Choroid plexus epithelial cell (primary cell): ENCODE measurements around the gene PHLPP1.

Experiments
- DNase-seq: peaks from one replicate; pipeline ENCODE4 v3.0.0-alpha.2; 2010; ENCODE audit warnings: low read depth
- H3K4me3 ChIP-seq: 2 replicates; pipeline ENCODE4 v1.5.1; 2011; ENCODE audit warnings: low read depth, mild to moderate bottlenecking, control low read depth, low read length, moderate library complexity
- CTCF ChIP-seq: conservative IDR thresholded peaks from 2 replicates; pipeline ENCODE4 v1.5.1; 2011; ENCODE audit warnings: low read depth, mild to moderate bottlenecking, control low read depth, inconsistent platforms, low read length, moderate library complexity

Gene PHLPP1

GRCh38 chr18:62867534-62867933 lies 152.2 kb downstream of the PHLPP1 start:
- no peak for TF ChIP-seq CTCF
- no peak overlapping the region for H3K4me3 ChIP-seq
- peak; percentile 44 for DNase-seq

- DNase-seq, result no peak
- TF ChIP-seq CTCF, result no peak
Observed at GRCh38 chr18:62868645-62869044, 153.3 kb downstream of the PHLPP1 start.

GRCh38 chr18:62870643-62871042 lies 155.3 kb downstream of the PHLPP1 start:
- no peak for TF ChIP-seq CTCF
- H3K4me3 ChIP-seq, result no peak overlapping the region

More at GRCh38 chr18:62868645-62869044, 153.3 kb downstream of the PHLPP1 start:
- no peak overlapping the region for H3K4me3 ChIP-seq

GRCh38 chr18:62875323-62875722 lies 160.0 kb downstream of the PHLPP1 start:
- no peak overlapping the region for H3K4me3 ChIP-seq
- DNase-seq, result no peak
- TF ChIP-seq CTCF, result no peak

More at GRCh38 chr18:62870643-62871042, 155.3 kb downstream of the PHLPP1 start:
- DNase-seq, result no peak

- DNase-seq, result no peak
- H3K4me3 ChIP-seq, result no peak overlapping the region
- TF ChIP-seq CTCF, result no peak
Observed at GRCh38 chr18:62876111-62876510, 160.8 kb downstream of the PHLPP1 start.

- no peak overlapping the region for H3K4me3 ChIP-seq
- DNase-seq, result no peak
- TF ChIP-seq CTCF, result no peak
Observed at GRCh38 chr18:62876828-62877227, 161.5 kb downstream of the PHLPP1 start.

GRCh38 chr18:62877411-62878221 lies 162.3 kb downstream of the PHLPP1 start:
- TF ChIP-seq CTCF, result peak; percentile 24
- DNase-seq, result peak; percentile 59
- H3K4me3 ChIP-seq, result no peak overlapping the region
